MM.1S (cell line): ENCODE results near the gene BACH2.

Experiments
- CTCF ChIP-seq: fragments of 300-600 bp; sonication (generic); IDR thresholded peaks from 2 replicates; pipeline ENCODE4 v1.5.1; 2016; ENCODE audit warnings: antibody characterized with exemption, low read length, mixed read lengths
- EZH2 ChIP-seq: fragments of 300-600 bp; sonication (generic); optimal IDR thresholded peaks from 2 replicates; pipeline ENCODE3; 2017; ENCODE audit warnings: low read depth, mild to moderate bottlenecking, antibody characterized with exemption, low read length, mixed read lengths
- EZH2phosphoT487 ChIP-seq: fragments of 300-600 bp; sonication (generic); IDR thresholded peaks from 2 replicates; pipeline ENCODE4 v1.6.1; 2018; ENCODE audit warnings: antibody characterized with exemption, low read length

- TF ChIP-seq CTCF: no peak
- TF ChIP-seq EZH2: no peak
- no peak for TF ChIP-seq EZH2phosphoT487
These were observed 357.5 kb downstream of the BACH2 start for GRCh38 chr6:89939144-89939543.
